Measurements from ENCODE around the gene MYB.

MYB gene

GRCh38 chr6:135254471-135254870 is 73.4 kb downstream of the MYB start:
- DNase-seq: no peak

- DNase-seq: no peak
Measured at GRCh38 chr6:135256866-135257265, 75.8 kb downstream of the MYB start.

- no peak for DNase-seq
Measured at GRCh38 chr6:135257631-135258405, 76.7 kb downstream of the MYB start.

- no peak for DNase-seq
Measured at GRCh38 chr6:135258970-135259369, 77.9 kb downstream of the MYB start.

- DNase-seq: no peak
Measured at GRCh38 chr6:135260612-135261011, 79.5 kb downstream of the MYB start.

- DNase-seq: no peak
Measured at GRCh38 chr6:135261872-135262725, 81.0 kb downstream of the MYB start.

GRCh38 chr6:135265278-135265677 is 84.2 kb downstream of the MYB start:
- DNase-seq: no peak

GRCh38 chr6:135266675-135267074 is 85.6 kb downstream of the MYB start:
- DNase-seq: no peak

GRCh38 chr6:135267085-135267484 is 86.0 kb downstream of the MYB start:
- DNase-seq: no peak

- DNase-seq: no peak
Measured at GRCh38 chr6:135268263-135268662, 87.2 kb downstream of the MYB start.

- no peak for DNase-seq
Measured at GRCh38 chr6:135268740-135269139, 87.6 kb downstream of the MYB start.

Measured in effector CD8-positive, alpha-beta T cell (primary cell).